Measurements from ENCODE around the gene DLX4.

- TF ChIP-seq, protein P1, sequence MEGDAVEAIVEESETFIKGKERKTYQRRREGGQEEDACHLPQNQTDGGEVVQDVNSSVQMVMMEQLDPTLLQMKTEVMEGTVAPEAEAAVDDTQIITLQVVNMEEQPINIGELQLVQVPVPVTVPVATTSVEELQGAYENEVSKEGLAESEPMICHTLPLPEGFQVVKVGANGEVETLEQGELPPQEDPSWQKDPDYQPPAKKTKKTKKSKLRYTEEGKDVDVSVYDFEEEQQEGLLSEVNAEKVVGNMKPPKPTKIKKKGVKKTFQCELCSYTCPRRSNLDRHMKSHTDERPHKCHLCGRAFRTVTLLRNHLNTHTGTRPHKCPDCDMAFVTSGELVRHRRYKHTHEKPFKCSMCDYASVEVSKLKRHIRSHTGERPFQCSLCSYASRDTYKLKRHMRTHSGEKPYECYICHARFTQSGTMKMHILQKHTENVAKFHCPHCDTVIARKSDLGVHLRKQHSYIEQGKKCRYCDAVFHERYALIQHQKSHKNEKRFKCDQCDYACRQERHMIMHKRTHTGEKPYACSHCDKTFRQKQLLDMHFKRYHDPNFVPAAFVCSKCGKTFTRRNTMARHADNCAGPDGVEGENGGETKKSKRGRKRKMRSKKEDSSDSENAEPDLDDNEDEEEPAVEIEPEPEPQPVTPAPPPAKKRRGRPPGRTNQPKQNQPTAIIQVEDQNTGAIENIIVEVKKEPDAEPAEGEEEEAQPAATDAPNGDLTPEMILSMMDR (conservative IDR thresholded peaks at IDR 0.05; ENCODE audit: low read depth, low read length) = no peak
- TF ChIP-seq EZH2phosphoT487 (IDR thresholded peaks at IDR 0.05; ENCODE audit: borderline replicate concordance, low read length) (no peak), EZH2 (IDR thresholded peaks at IDR 0.05; ENCODE audit: low read length, unreplicated experiment) (no peak)
Observed at GRCh38 chr17:49969795-49970389, 902 bp downstream of the DLX4 start.
